Sciatic nerve (tissue), 2 donors: ENCODE measurements around the gene PC. TPM values are rescaled to one million over a fixed set of nuclear protein-coding genes. Genes with fewer than 3 reads are reported as not detected.
A peak's percentile ranks its signal among the peaks of the same experiment; 100 is the strongest.
"Not testable (repeated sequence)": the region's sequence is repeated elsewhere in the genome, so short reads cannot be mapped to it uniquely, and the experiment has no call there.

ENCODE experiments used
- ATAC-seq: fragments of 200-7000 bp; cut with Tn5 transposase; one replicate; pipeline ENCODE4 v1.9.1; 2020; ENCODE audit warnings: mild to moderate bottlenecking, moderate library complexity
- DNase-seq: peaks from one replicate; pipeline ENCODE4 v3.0.0-alpha.2; 2020; ENCODE audit warnings: low spot score
- intact Hi-C: fragments of 100-400 bp; cut with DNase I; formaldehyde crosslinking; loops from one replicate; pipeline ENCODE4 v1.14.2; 2022
- total RNA-seq: library from RNA; stranded (reverse); fragmentation: NEBNext Ultra II Directional; extraction: Animal tissue kit (Norgen Biotek cat#: 25700); gene quantifications from one replicate; pipeline ENCODE4 v1.2.1, GENCODE V29; 2021
- donor health status: DM: no; HTN: no; CAD: no.
- donor health status: DM: no; HTN: no; CAD: no.

PC gene
- 103 TPM for total RNA-seq

GRCh38 chr11:66958232-66958955, at the start of gene PC:
Gene PC, minus strand, starts transcription at chr11:66958383. Its CDS starts 86,224 bp downstream, at chr11:66872159.
- DNase-seq (peak; percentile 99), ATAC-seq (peak; percentile 98)
- intact Hi-C loops, result loop anchor here (10.0 kb wide), 1 partner anchor 94 kb away; no protein-coding TSS in a partner anchor

- ATAC-seq (no peak), DNase-seq (no peak)
- intact Hi-C loops, result no loop called here
Observed at GRCh38 chr11:67007126-67007525, 48.9 kb upstream of the PC start.

- ATAC-seq (peak; percentile 91), DNase-seq (peak; percentile 71)
- intact Hi-C loops, result no loop called here
Observed at GRCh38 chr11:67006029-67006884, 48.1 kb upstream of the PC start.

- DNase-seq, intact Hi-C loops, ATAC-seq: not testable (repeated sequence)
Observed at GRCh38 chr11:67005200-67005599, 47.0 kb upstream of the PC start.

GRCh38 chr11:67002921-67003411, 44.8 kb upstream of the PC start:
- no peak for ATAC-seq
- intact Hi-C loops, result no loop called here
- DNase-seq, result no peak

- ATAC-seq (no peak), DNase-seq (no peak)
- intact Hi-C loops, result no loop called here
Observed at GRCh38 chr11:67002297-67002913, 44.2 kb upstream of the PC start.

- DNase-seq (no peak), ATAC-seq (no peak)
- intact Hi-C loops, result no loop called here
Observed at GRCh38 chr11:67001332-67001731, 43.1 kb upstream of the PC start.

GRCh38 chr11:66999555-66999954, 41.4 kb upstream of the PC start:
- intact Hi-C loops, result no loop called here
- DNase-seq (no peak), ATAC-seq (no peak)

GRCh38 chr11:66996609-66997273, 38.6 kb upstream of the PC start:
- DNase-seq (no peak), ATAC-seq (no peak)
- intact Hi-C loops, result no loop called here

GRCh38 chr11:66992041-66992440, 33.9 kb upstream of the PC start:
- intact Hi-C loops, result no loop called here
- ATAC-seq (no peak), DNase-seq (no peak)

GRCh38 chr11:66989360-66989759, 31.2 kb upstream of the PC start:
- not testable (repeated sequence) for ATAC-seq
- intact Hi-C loops, result loop anchor here (5.0 kb wide), 1 partner anchor 342 kb away; no protein-coding TSS in a partner anchor

GRCh38 chr11:66988741-66989140, 30.6 kb upstream of the PC start:
- intact Hi-C loops, result loop anchor here (5.0 kb wide), 1 partner anchor 341 kb away; no protein-coding TSS in a partner anchor
- not testable (repeated sequence) for DNase-seq, ATAC-seq

More at GRCh38 chr11:66989360-66989759, 31.2 kb upstream of the PC start:
- DNase-seq, result not testable (repeated sequence)

GRCh38 chr11:66987924-66988637, 29.9 kb upstream of the PC start:
- intact Hi-C loops, result loop anchor here (5.0 kb wide), 1 partner anchor 341 kb away; no protein-coding TSS in a partner anchor
- ATAC-seq, result no peak
- DNase-seq, result no peak

GRCh38 chr11:66987158-66987620, 29.0 kb upstream of the PC start:
- ATAC-seq (no peak), DNase-seq (no peak)
- intact Hi-C loops, result loop anchor here (5.0 kb wide), 1 partner anchor 340 kb away; no protein-coding TSS in a partner anchor

GRCh38 chr11:66986178-66986545, 28.0 kb upstream of the PC start:
- intact Hi-C loops, result loop anchor here (5.0 kb wide), 1 partner anchor 339 kb away; no protein-coding TSS in a partner anchor
- ATAC-seq, result no peak
- no peak for DNase-seq

GRCh38 chr11:66985508-66986177, 27.5 kb upstream of the PC start:
- DNase-seq, result no peak
- ATAC-seq, result no peak
- intact Hi-C loops, result loop anchor here (5.0 kb wide), 1 partner anchor 338 kb away; no protein-coding TSS in a partner anchor

GRCh38 chr11:66983275-66983924, 25.2 kb upstream of the PC start:
- intact Hi-C loops, result no loop called here
- DNase-seq (no peak), ATAC-seq (no peak)
